ENCODE measurements around the gene RFX2.

- no peak for TF ChIP-seq NCOA2 (IDR thresholded peaks at IDR 0.05; ENCODE audit: partially characterized antibody in 2 of 2)
- no peak for TF ChIP-seq POLR2A (conservative IDR thresholded peaks at IDR 0.05)
- TF ChIP-seq MYC (IDR thresholded peaks at IDR 0.05; ENCODE audit: low read depth, low read length), result no peak
- no peak for TF ChIP-seq MYC (CRISPR knock-in tag; IDR thresholded peaks at IDR 0.05; ENCODE audit: borderline replicate concordance, low read depth)
Observed at GRCh38 chr19:6042776-6043726, 67.2 kb downstream of the RFX2 start.
